ENCODE data around the gene ZMYND12.

- TF ChIP-seq POLR2A (IDR thresholded peaks at IDR 0.05; ENCODE audit: low read length) (no peak), GATA1 (IDR thresholded peaks at IDR 0.05; ENCODE audit: low read depth, low read length) (no peak)
These were observed 33.1 kb downstream of the ZMYND12 start for GRCh38 chr1:42422737-42423136.
